Measurements from ENCODE around the gene CHRNA1.
"Not testable (repeated sequence)": the region's sequence is repeated elsewhere in the genome, so short reads cannot be mapped to it uniquely, and the experiment has no call there.

CHRNA1 gene

DNA sequence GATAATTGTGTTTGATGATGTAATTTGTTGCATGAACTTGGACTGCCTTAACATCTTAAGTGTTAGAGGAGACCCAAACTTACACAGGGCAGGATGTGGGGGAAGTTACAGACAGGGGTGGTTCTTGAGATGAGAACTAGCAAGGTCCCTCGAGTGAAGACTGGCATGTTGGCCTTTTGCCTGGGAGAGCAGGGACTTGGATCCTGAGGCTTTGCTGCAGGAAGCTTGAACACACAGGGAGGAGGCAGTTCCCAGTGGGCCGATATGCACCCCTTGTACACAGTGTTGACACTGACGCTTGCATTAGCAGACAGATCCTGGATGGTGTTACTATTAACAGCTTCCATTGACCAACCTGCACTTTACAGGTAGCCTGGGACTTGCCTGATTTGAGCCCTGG, 47.5 kb downstream of the CHRNA1 start:
- H3K27ac ChIP-seq (ENCODE audit: low read depth, low read length) = no peak overlapping the region
- no peaks in the 10 kb centered on the region for H3K4me1 ChIP-seq (ENCODE audit: control insufficient read depth, low read length)
- no peak overlapping the region for H3K4me3 ChIP-seq (ENCODE audit: low read length)
- H3K9me3 ChIP-seq (ENCODE audit: control insufficient read depth, insufficient read depth, low read length) = no peaks in the 10 kb centered on the region
- H3K36me3 ChIP-seq (ENCODE audit: control insufficient read depth, low read length) = no peaks in the 10 kb centered on the region
- H3F3A ChIP-seq (ENCODE audit: control insufficient read depth, insufficient read depth) = no peaks in the 10 kb centered on the region
- no peaks in the 10 kb centered on the region for H3K27me3 ChIP-seq (ENCODE audit: control insufficient read depth, low read length)
- no peaks in the 10 kb centered on the region for H3K79me2 ChIP-seq (ENCODE audit: control insufficient read depth, low read length)
- H4K20me1 ChIP-seq (ENCODE audit: control insufficient read depth, insufficient read depth, low read depth, low read length) = no peaks in the 10 kb centered on the region
- H3K4me2 ChIP-seq (ENCODE audit: low read length) = no peak overlapping the region
- no peak for TF ChIP-seq EZH2phosphoT487 (IDR thresholded peaks at IDR 0.05; ENCODE audit: borderline replicate concordance, low read length)
- TF ChIP-seq, protein P1, sequence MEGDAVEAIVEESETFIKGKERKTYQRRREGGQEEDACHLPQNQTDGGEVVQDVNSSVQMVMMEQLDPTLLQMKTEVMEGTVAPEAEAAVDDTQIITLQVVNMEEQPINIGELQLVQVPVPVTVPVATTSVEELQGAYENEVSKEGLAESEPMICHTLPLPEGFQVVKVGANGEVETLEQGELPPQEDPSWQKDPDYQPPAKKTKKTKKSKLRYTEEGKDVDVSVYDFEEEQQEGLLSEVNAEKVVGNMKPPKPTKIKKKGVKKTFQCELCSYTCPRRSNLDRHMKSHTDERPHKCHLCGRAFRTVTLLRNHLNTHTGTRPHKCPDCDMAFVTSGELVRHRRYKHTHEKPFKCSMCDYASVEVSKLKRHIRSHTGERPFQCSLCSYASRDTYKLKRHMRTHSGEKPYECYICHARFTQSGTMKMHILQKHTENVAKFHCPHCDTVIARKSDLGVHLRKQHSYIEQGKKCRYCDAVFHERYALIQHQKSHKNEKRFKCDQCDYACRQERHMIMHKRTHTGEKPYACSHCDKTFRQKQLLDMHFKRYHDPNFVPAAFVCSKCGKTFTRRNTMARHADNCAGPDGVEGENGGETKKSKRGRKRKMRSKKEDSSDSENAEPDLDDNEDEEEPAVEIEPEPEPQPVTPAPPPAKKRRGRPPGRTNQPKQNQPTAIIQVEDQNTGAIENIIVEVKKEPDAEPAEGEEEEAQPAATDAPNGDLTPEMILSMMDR (IDR thresholded peaks at IDR 0.05; ENCODE audit: low read depth, low read length, poor library complexity, severe bottlenecking) = no peak
- no peaks in the 10 kb centered on the region for H3K9me2 ChIP-seq (replicated peaks; ENCODE audit: control insufficient read depth, low read length)

DNA sequence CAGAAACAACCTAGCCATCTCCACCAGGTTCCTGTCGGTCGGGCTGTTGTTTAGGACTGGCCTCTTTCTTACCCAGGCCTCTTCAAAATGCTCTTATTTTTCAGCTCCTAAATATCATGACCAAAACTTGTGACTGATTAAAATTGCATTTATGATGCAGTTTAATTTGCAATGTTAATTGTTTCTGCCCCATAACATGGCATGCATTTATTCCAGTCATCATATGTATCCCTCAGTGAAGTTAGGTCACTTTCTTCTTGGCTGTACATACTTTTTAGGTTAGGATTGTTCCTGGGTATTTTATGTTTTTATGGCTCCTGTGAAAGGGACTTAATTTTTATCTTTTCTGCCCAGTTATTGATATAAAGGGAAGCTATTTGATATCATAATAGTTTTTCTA, 50.6 kb downstream of the CHRNA1 start:
- Histone ChIP-seq H3K9me3 (ENCODE audit: control insufficient read depth, insufficient read depth, low read length) (no peaks in the 10 kb centered on the region), H3F3A (ENCODE audit: control insufficient read depth, insufficient read depth) (no peaks in the 10 kb centered on the region), H3K27me3 (ENCODE audit: control insufficient read depth, low read length) (no peaks in the 10 kb centered on the region), H3K27ac (ENCODE audit: low read depth, low read length) (no peak overlapping the region), H4K20me1 (ENCODE audit: control insufficient read depth, insufficient read depth, low read depth, low read length) (no peaks in the 10 kb centered on the region), H3K79me2 (ENCODE audit: control insufficient read depth, low read length) (no peaks in the 10 kb centered on the region), H3K4me2 (ENCODE audit: low read length) (no peak overlapping the region), H3K4me3 (ENCODE audit: low read length) (no peak overlapping the region), H3K9me2 (replicated peaks; ENCODE audit: control insufficient read depth, low read length) (no peaks in the 10 kb centered on the region), H3K4me1 (ENCODE audit: control insufficient read depth, low read length) (no peaks in the 10 kb centered on the region), H3K36me3 (ENCODE audit: control insufficient read depth, low read length) (no peaks in the 10 kb centered on the region)
- no peak for TF ChIP-seq EZH2phosphoT487 (IDR thresholded peaks at IDR 0.05; ENCODE audit: borderline replicate concordance, low read length)
- TF ChIP-seq, protein P1 (IDR thresholded peaks at IDR 0.05; ENCODE audit: low read depth, low read length, poor library complexity, severe bottlenecking) = no peak

DNA sequence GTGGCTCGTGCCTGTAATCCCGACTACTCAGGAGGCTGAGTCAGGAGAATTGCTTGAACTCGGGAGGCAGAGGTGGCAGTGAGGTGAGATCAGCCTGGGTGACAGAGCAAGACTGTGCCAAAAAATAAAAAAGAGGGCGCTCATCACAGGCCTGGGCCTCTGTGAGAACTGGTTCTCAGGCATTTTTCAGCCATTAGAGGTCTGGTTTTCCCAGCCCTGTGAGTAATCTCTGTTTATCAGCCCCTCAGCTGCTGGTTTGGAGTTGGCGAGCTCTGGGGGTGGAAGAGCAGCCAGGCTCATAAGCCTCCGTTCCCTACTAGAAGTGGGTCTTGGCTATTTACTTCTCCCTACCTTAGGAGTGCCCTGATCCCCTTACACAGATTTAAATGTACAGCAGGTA, 53.1 kb downstream of the CHRNA1 start:
- H3K9me2 ChIP-seq (replicated peaks; ENCODE audit: control insufficient read depth, low read length) = no peaks in the 10 kb centered on the region

DNA sequence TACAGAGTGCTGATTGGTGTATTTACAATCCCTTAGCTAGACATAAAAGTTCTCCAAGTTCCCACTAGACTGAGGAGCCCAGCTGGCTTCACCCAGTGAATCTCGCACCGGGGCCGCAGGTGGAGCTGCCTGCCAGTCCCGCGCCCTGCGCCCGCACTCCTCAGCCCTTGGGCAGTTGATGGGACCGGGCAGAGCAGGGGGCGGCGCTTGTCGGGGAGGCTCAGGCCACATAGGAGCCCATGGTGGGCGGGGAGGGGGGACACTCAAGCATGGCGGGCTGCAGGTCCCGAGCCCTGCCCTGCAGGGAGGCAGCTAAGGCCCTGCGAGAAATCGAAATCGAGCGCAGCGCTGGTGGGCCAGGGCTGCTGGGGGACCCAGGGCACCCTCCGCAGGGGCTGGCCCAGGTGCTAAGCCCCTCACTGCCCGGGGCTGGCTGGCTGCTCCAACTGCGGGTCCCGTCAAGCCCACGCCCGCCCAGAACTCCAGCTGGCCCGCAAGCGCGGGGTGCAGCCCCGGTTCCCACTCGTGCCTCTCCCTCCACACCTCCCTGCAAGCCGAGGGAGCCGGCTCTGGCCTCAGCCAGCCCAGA, 54.8 kb downstream of the CHRNA1 start:
- H3K9me3 ChIP-seq (ENCODE audit: control insufficient read depth, insufficient read depth, low read length); H3K9me2 ChIP-seq (replicated peaks; ENCODE audit: control insufficient read depth, low read length); H4K20me1 ChIP-seq (ENCODE audit: control insufficient read depth, insufficient read depth, low read depth, low read length); H3K36me3 ChIP-seq (ENCODE audit: control insufficient read depth, low read length); H3K4me1 ChIP-seq (ENCODE audit: control insufficient read depth, low read length); H3K4me2 ChIP-seq (ENCODE audit: low read length); H3K79me2 ChIP-seq (ENCODE audit: control insufficient read depth, low read length); H3K27me3 ChIP-seq (ENCODE audit: control insufficient read depth, low read length); H3F3A ChIP-seq (ENCODE audit: control insufficient read depth, insufficient read depth); H3K27ac ChIP-seq (ENCODE audit: low read depth, low read length); H3K4me3 ChIP-seq (ENCODE audit: low read length): not testable (repeated sequence)

More for the DNA sequence above, 53.1 kb downstream of the CHRNA1 start:
- no peak overlapping the region for H3K4me3 ChIP-seq (ENCODE audit: low read length)
- H3F3A ChIP-seq (ENCODE audit: control insufficient read depth, insufficient read depth) = no peaks in the 10 kb centered on the region
- no peaks in the 10 kb centered on the region for H3K79me2 ChIP-seq (ENCODE audit: control insufficient read depth, low read length)
- H3K4me2 ChIP-seq (ENCODE audit: low read length) = no peak overlapping the region
- H3K27me3 ChIP-seq (ENCODE audit: control insufficient read depth, low read length) = no peaks in the 10 kb centered on the region
- H3K4me1 ChIP-seq (ENCODE audit: control insufficient read depth, low read length) = no peaks in the 10 kb centered on the region
- no peak overlapping the region for H3K27ac ChIP-seq (ENCODE audit: low read depth, low read length)
- no peaks in the 10 kb centered on the region for H4K20me1 ChIP-seq (ENCODE audit: control insufficient read depth, insufficient read depth, low read depth, low read length)
- no peaks in the 10 kb centered on the region for H3K36me3 ChIP-seq (ENCODE audit: control insufficient read depth, low read length)
- no peaks in the 10 kb centered on the region for H3K9me3 ChIP-seq (ENCODE audit: control insufficient read depth, insufficient read depth, low read length)
- TF ChIP-seq EZH2phosphoT487 (IDR thresholded peaks at IDR 0.05; ENCODE audit: borderline replicate concordance, low read length) = no peak
- TF ChIP-seq, protein P1 (IDR thresholded peaks at IDR 0.05; ENCODE audit: low read depth, low read length, poor library complexity, severe bottlenecking) = no peak

Measured in DOHH2 (cell line).